HG03565 (cell line): ENCODE measurements around the gene MEIKIN.

Experiments used
- ATAC-seq: cut with Tn5 transposase; IDR thresholded peaks from one replicate; pipeline ENCODE4 v1.9.1; 2021; ENCODE audit warnings: mild to moderate bottlenecking, moderate library complexity; ENCODE audit not compliant: unreplicated experiment

Gene MEIKIN

DNA sequence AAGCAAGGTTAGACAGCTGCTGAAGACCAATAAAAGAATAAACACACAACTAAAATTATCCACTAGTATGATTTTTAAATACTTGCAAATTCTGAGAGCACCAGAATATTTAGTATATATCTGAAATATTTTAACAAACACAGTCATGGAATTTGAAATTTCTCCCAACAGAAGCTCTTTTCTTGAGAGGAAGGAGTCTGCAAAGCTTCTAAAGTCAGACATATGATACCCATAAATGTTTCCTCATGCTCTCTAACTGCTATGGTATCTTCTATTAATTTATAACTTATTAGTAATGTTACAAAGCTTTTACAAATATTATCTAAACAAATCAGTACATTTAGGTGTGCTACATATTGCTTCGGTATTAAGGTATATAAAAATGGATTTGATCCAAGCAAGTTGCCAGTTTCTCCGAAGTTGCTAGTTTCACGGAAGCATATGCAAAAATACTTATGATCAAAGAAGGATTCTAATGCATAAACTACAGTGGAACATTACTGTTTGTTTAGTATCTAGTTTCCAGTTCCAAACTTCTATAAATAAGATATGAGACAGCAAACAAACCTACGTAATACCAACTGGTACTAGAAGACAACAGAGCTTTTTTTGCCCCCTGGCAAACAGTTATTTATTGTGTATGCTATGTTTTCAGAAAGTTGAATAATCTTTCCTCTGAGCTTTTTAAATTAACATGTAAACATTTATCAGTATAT is 170.7 kb downstream of the MEIKIN start:
- no peak for ATAC-seq

DNA sequence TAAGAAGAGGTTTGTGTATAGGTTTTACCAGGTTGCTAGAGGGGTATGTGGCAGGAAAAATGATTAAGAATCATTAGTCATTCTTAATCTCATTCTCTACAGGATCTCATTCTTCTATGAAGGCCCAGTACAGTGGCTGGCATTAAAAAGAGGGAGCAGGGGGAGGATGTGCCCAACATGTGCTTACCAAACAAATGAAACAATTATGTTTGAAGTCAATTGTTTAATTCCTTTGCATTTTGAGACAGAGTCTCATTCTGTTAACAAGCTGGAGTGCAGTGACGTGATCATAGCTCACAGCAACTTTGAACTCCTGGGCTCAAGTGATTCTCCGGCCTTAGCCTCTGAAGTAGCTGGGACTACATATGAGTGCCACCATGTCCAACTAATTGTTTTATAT is 171.7 kb downstream of the MEIKIN start:
- ATAC-seq: no peak

DNA sequence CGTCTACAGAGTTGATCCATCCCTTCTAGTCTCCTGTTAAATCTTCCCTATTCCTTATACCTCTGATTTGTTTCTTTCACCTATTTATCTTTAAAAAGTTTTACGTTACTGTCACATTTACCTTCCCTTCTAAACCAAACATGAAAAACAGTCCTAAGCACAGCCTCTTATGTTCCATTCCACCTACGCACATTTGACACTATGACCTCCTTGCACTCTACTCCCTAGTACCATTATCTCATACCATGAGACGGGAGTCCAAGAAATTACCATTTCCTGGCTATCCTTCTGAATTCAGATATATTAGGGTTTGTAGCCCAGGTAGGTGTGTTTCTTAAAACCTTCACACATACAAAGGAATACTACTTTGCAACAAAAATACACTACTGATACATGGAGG is 173.8 kb downstream of the MEIKIN start:
- ATAC-seq: no peak

DNA sequence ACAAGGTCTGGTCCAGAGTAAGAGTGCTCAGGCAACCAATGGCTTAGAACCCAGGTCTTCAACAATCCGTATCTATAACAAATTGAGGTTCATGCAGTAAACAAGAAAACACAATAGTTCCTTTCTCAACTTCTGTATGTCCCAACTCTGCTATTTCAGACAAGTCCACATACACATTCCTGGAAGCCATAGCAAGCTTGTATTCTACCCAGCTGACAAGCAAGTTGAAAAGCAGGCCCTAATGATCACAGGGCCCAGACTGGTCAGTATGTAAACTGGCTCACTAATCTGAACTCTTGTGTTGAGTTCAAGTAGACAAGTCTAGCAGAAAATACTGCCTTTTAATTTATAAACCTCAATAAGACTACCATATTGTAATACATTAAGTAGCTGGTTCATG is 175.5 kb downstream of the MEIKIN start:
- no peak for ATAC-seq

DNA sequence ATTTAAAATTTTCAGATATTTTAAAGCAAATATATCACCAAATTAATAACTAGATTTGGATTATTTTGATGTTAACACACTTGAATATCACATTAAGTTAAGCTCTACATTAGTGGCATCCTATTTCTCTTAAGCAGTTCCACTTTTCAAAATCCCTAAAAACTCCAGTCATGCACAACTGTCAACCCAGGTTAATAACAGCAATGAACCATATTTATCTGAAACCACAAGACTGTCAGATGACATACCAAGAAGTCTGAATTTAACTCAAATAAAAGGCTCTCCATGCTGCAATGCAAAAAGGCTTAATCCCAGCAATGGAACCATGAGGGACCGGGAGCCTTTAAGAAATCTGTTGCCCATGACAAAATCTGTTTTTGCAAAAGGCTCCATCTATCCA is 176.1 kb downstream of the MEIKIN start:
- ATAC-seq: no peak

DNA sequence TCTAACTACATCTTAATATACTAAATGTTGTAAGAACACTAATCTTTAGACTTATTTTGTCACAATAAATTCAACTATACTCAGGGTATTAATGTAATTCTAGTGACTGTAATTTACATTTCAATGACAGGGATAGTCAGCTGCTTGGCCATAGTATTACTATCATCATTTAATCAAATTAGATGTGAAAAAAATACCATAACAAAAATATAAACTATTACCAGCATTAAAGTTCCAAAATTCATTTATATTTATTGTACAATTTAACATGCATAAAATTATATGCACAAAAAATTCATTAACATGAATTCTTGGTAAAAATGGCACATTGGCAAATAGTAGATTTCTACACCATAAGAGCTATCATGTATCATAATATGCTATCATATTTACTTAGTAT is 177.6 kb downstream of the MEIKIN start:
- ATAC-seq: no peak

DNA sequence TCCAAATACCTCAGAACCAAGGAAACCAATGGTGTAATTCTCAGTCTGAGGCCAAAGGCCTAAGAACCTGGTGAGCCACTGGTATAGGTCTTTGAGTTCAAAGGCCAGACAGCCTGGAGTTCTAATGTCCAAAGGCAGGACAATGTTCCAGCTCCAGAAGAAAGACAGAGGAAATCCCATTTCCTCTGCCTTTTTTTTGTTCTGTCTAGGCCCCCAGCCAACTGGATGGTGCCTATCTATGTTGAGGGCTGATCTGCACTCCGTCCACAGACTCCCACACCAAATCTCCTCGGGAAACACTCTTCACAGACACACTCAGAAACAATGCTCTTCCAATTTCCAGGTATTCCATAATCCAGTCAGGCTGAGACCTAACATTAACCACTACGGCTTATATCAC is 178.8 kb downstream of the MEIKIN start:
- ATAC-seq: no peak

DNA sequence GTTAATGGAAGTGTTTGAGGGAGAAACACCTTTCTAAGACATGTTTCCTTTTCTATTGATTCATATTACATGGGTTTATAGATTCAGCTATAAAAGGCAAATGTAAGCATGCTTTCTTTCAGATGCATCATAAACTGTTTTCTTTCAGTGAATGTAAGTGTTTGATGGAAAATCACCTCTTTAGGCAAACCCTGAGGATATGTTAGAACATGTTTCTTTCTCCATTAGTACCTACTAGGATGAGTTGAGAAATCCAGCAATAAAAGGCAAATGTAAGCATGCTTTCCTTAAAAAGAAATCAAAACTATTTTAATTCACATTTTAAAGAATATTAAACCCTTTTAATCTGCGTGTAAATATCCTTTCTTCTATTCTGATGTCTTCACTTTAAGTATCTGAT is 180.2 kb downstream of the MEIKIN start:
- ATAC-seq: no peak

DNA sequence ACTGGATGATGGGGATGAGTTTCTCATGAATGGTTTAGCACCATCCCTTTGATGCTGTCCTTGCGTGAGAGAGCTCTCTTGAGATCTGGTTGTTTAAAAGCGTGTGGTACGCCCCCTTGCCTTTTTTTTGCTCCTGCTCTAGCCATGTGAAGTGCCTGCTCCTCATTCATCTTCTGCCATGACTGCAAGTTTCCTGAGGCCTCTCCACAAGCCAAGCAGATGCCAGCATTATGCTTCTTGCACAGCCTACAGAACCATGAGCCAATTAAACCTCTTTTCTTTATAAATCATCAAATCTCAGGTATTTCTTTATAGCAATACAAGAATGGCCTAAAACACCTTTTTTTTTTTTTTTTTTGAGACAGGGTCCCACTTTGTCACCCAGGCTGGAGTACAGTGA is 181.5 kb downstream of the MEIKIN start:
- ATAC-seq: no peak

DNA sequence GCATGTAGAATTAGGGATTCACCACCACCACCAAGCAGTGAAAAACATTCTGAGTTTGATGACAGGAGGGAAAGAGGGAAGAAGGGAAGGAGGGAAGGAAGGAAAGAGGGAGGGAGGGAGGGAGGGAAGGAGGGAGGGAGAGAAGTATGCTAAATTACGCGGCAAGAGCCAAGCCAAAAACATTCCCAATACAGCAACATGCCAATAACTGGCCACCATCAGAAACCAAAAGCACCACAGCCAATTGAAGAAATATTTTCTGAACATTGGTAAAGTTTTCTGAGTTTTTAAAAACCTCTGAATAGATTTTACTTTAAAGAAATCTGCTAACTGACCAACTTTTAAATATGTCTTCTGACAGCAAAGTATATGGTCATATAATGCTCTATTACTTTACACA is 184.7 kb downstream of the MEIKIN start:
- ATAC-seq: no peak

DNA sequence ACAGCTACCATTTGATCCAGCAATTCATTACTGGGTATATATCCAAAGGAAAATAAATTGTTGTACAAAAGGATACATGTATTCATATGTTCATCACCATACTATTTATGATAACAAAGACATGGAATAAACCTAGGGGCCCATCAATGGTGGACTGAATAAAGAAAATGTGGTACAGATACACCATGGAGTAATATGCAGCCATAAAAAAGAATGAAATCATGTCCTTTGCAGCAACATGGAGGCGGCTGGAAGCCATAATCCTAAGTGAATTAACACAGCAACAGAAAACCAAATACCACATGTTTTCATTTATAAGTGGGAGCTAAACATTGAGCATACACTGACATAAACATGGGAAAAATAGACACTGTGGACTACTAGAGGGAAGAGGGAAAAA is 185.8 kb downstream of the MEIKIN start:
- no peak for ATAC-seq

DNA sequence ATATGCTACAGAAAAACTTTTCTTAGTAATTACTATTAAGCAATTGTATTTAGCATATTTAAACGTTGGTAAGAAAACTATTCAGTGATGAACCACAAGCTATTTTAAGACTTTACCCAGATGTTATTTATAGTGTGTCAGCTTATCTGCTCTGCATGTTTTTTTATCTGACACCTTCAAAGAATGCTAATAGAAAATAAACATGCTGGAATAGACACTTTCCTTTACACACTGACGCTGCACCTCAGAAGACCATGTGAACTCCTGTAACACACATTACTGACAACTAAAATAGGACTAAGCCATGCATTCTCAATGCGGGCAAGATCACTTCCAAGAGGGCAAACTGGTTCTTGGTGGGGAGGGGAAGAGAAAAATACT is 187.0 kb downstream of the MEIKIN start:
- ATAC-seq: no peak

DNA sequence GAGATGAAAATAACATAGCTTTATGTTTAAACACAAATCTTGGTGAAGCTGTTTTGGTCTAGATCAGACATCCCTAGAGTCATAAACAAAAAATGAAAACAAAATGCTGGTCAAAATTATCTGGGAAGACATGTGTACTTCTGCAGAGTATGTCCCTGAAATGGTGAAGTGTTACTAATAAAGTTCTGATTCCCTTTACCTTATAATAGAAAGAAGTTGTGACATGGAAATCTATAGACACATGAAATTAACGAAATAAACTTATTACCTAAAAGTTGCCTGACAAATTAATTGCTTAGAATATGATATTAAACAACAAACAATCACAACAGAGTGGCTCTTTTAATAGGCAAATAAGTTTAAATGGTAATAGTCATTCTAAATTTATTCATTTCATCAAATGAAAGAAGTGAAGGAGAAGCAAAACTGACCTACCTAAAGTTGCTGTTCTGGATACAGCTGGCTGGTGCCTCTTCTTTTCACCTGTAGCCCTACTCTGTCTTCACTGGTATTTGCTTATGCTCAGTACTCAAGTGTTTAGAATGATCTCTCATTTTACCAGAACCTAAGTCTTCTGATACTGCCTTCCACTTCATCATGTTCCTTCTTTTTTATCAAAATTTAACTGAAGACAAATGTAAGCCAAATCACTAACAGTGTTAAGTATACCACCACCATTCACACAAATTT is 187.5 kb downstream of the MEIKIN start:
- ATAC-seq: no peak
